HL-60 (cell line): ENCODE results near the gene GATM.

Experiments
- DNase-seq, 2 experiments: peaks; one replicate each; pipeline ENCODE4 v3.0.0-alpha.2; 2010 to 2020; ENCODE audit warnings: low read depth in 1 of 2, low spot score in 1 of 2
- H3K27ac ChIP-seq: fragments of 250-450 bp; sonication (Bioruptor Pico); replicated peaks from 2 replicates; pipeline ENCODE4 v1.5.1; 2020; ENCODE audit warnings: mild to moderate bottlenecking, moderate library complexity
- H3K27me3 ChIP-seq: fragments of 250-450 bp; sonication (Bioruptor Pico); 2 replicates; pipeline ENCODE4 v1.5.1; 2021; ENCODE audit warnings: mild to moderate bottlenecking, moderate library complexity; ENCODE audit not compliant: insufficient read depth, poor library complexity, severe bottlenecking
- H3K4me3 ChIP-seq: replicated peaks from 2 replicates; pipeline ENCODE4 v1.5.1; 2011; ENCODE audit warnings: mild to moderate bottlenecking, control low read depth, low read length; ENCODE audit not compliant: insufficient read depth
- CTCF ChIP-seq: IDR thresholded peaks from one replicate; pipeline ENCODE4 v1.5.1; 2011; ENCODE audit warnings: low read length, control low read depth, inconsistent platforms; ENCODE audit not compliant: insufficient read depth
- GABPA ChIP-seq: IDR thresholded peaks from 2 replicates; pipeline ENCODE4 v1.6.1; 2012; ENCODE audit warnings: low read depth
- POLR2AphosphoS5 ChIP-seq: IDR thresholded peaks from 2 replicates; pipeline ENCODE4 v1.6.1; 2012; ENCODE audit warnings: low read depth
- REST ChIP-seq: IDR thresholded peaks from 2 replicates; pipeline ENCODE4 v1.6.1; 2012; ENCODE audit warnings: low read depth; ENCODE audit not compliant: insufficient replicate concordance
- SPI1 ChIP-seq: IDR thresholded peaks from 2 replicates; pipeline ENCODE4 v1.6.1; 2012; ENCODE audit warnings: low read depth, mild to moderate bottlenecking, borderline replicate concordance

The GATM gene

GRCh38 chr15:45333550-45333949, 44.8 kb downstream of the GATM start:
- no peak for DNase-seq
- H3K27ac ChIP-seq, result no peak overlapping the region
- H3K4me3 ChIP-seq, result no peak overlapping the region
- no peaks in the 10 kb centered on the region for H3K27me3 ChIP-seq
- no peak for TF ChIP-seq CTCF
- TF ChIP-seq REST, result no peak
- TF ChIP-seq GABPA, result no peak
- no peak for TF ChIP-seq POLR2AphosphoS5
- no peak for TF ChIP-seq SPI1

GRCh38 chr15:45332694-45333093, 45.6 kb downstream of the GATM start:
- Histone ChIP-seq H3K27me3 (peaks cover 2% of the 10 kb centered on the region), H3K4me3 (no peak overlapping the region), H3K27ac (no peak overlapping the region)
- TF ChIP-seq SPI1 (no peak), CTCF (no peak), REST (no peak), POLR2AphosphoS5 (no peak), GABPA (no peak)
- no peak for DNase-seq

- no peak for DNase-seq
These were observed 46.4 kb downstream of the GATM start for GRCh38 chr15:45331972-45332371.

More at GRCh38 chr15:45331972-45332371, 46.4 kb downstream of the GATM start:
- Histone ChIP-seq H3K4me3 (no peak overlapping the region), H3K27ac (no peak overlapping the region), H3K27me3 (peaks cover 2% of the 10 kb centered on the region)
- TF ChIP-seq SPI1, result no peak
- TF ChIP-seq REST, result no peak
- no peak for TF ChIP-seq POLR2AphosphoS5
- TF ChIP-seq GABPA, result no peak
- TF ChIP-seq CTCF, result no peak
